ENCODE data around the gene SLC35F3.

DNA sequence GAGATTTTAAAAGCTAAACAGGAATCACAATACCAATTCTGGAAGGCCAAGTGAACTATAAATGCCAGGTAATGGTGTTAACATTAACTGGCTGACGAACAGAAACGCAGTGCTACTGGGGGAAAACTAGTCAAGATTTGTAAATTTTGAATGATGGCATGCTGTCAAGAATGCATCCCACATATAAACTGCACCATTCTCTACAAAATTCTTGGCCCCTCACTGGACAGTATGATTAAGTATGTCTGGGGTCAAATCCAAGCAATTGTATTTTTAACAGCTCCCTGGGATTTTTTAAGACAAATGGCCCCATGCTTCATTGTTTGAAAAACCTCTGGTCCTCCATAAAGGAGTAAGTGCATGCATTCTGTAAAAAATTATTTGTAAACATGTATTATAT is 395.6 kb downstream of the SLC35F3 start:
- TF ChIP-seq, protein P1, sequence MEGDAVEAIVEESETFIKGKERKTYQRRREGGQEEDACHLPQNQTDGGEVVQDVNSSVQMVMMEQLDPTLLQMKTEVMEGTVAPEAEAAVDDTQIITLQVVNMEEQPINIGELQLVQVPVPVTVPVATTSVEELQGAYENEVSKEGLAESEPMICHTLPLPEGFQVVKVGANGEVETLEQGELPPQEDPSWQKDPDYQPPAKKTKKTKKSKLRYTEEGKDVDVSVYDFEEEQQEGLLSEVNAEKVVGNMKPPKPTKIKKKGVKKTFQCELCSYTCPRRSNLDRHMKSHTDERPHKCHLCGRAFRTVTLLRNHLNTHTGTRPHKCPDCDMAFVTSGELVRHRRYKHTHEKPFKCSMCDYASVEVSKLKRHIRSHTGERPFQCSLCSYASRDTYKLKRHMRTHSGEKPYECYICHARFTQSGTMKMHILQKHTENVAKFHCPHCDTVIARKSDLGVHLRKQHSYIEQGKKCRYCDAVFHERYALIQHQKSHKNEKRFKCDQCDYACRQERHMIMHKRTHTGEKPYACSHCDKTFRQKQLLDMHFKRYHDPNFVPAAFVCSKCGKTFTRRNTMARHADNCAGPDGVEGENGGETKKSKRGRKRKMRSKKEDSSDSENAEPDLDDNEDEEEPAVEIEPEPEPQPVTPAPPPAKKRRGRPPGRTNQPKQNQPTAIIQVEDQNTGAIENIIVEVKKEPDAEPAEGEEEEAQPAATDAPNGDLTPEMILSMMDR (IDR thresholded peaks at IDR 0.05; ENCODE audit: low read depth, low read length, poor library complexity, severe bottlenecking), result no peak
- no peak for TF ChIP-seq EZH2phosphoT487 (IDR thresholded peaks at IDR 0.05; ENCODE audit: borderline replicate concordance, low read length)
